H1 (cell line): Measurements from ENCODE around the gene MAFG. TPM values are rescaled to one million over a fixed set of nuclear protein-coding genes. Genes with fewer than 3 reads are reported as not detected.

Experiments
- CTCF ChIA-PET: fragments of 300-600 bp; sonication (Branson Sonifier 250); formaldehyde crosslinking; loops from one replicate; lab custom pipeline; 2021; ENCODE audit not compliant: partially characterized antibody; lab: Charles Lee
- POLR2A ChIA-PET: fragments of 300-600 bp; sonication (Branson Sonifier 250); formaldehyde crosslinking; loops from one replicate; lab custom pipeline; 2021; ENCODE audit warnings: inconsistent platforms; ENCODE audit not compliant: partially characterized antibody; lab: Charles Lee
- DNase-seq, 2 experiments: peaks; one replicate each; pipeline versions ENCODE4 v3.0.0 to v3.0.0-alpha.2; 2010 to 2022; ENCODE audit warnings: low spot score in 2 of 2, low read depth in 1 of 2, mixed read lengths in 1 of 2
- FAIRE-seq: peaks from 2 replicates; lab custom pipeline; 2011; peaks lifted over from hg19 to GRCh38; lab: Jason Lieb, UNC
- H2AFZ ChIP-seq: 2 replicates; pipeline ENCODE4 v1.8.1; 2012; ENCODE audit warnings: low read length, inconsistent platforms
- H2AK5ac ChIP-seq: 2 replicates; pipeline ENCODE4 v1.6.1; 2013; ENCODE audit warnings: low read depth, low read length
- H2BK120ac ChIP-seq: replicated peaks from 2 replicates; pipeline ENCODE3; 2013; ENCODE audit warnings: low read depth, low read length, inconsistent platforms
- H2BK12ac ChIP-seq: 2 replicates; pipeline ENCODE4 v1.6.1; 2013; ENCODE audit warnings: low read depth, low read length
- H2BK15ac ChIP-seq: 2 replicates; pipeline ENCODE4 v1.6.1; 2013; ENCODE audit warnings: low read length
- H2BK20ac ChIP-seq: 2 replicates; pipeline ENCODE4 v1.6.1; 2013; ENCODE audit warnings: low read length
- H2BK5ac ChIP-seq: 2 replicates; pipeline ENCODE4 v1.6.1; 2013; ENCODE audit warnings: low read depth, low read length
- H3K14ac ChIP-seq: 2 replicates; pipeline ENCODE4 v1.6.1; 2013; ENCODE audit warnings: inconsistent platforms; ENCODE audit not compliant: insufficient read length
- H3K18ac ChIP-seq: 2 replicates; pipeline ENCODE4 v1.6.1; 2013; ENCODE audit warnings: low read length; ENCODE audit errors: extremely low read depth
- H3K23ac ChIP-seq: 2 replicates; pipeline ENCODE4 v1.6.1; 2013; ENCODE audit warnings: inconsistent platforms; ENCODE audit not compliant: insufficient read length
- H3K23me2 ChIP-seq: 2 replicates; pipeline ENCODE4 v1.6.1; 2013; ENCODE audit warnings: low read depth, low read length
- H3K27ac ChIP-seq: 2 replicates; pipeline ENCODE4 v1.6.1; 2011; ENCODE audit warnings: low read depth, low read length, inconsistent platforms
- H3K27me3 ChIP-seq, 4 experiments: replicated peaks in 1 of 4; 1 replicate in 1 of 4; 2 replicates in 3 of 4; pipeline versions ENCODE4 v1.6.1 to v1.8.1; 2011 to 2013; ENCODE audit warnings: low read length in 3 of 4, mild to moderate bottlenecking in 3 of 4, inconsistent platforms in 2 of 4, mixed read lengths in 2 of 4, moderate library complexity in 1 of 4; ENCODE audit not compliant: control insufficient read depth in 3 of 4, insufficient read depth in 3 of 4; ENCODE audit errors: extremely low read depth in 1 of 4
- H3K36me3 ChIP-seq, 4 experiments: 2 replicates each; pipeline versions ENCODE4 v1.6.1 to v1.8.1; 2011 to 2013; ENCODE audit warnings: mild to moderate bottlenecking in 4 of 4, low read length in 3 of 4, moderate library complexity in 2 of 4, control low read depth in 1 of 4, inconsistent platforms in 1 of 4; ENCODE audit not compliant: insufficient read depth in 4 of 4, control insufficient read depth in 2 of 4
- H3K4ac ChIP-seq: replicated peaks from 2 replicates; pipeline ENCODE3; 2013; ENCODE audit warnings: low read length, low read depth, mixed read lengths, inconsistent platforms; ENCODE audit not compliant: insufficient read length
- H3K4me1 ChIP-seq, 4 experiments: replicated peaks in 1 of 4; 1 replicate in 1 of 4; 2 replicates in 3 of 4; pipeline versions ENCODE4 v1.6.1 to v1.8.1; 2011 to 2013; ENCODE audit warnings: low read length in 3 of 4, inconsistent platforms in 2 of 4, mixed read lengths in 1 of 4; ENCODE audit not compliant: insufficient read depth in 4 of 4, control insufficient read depth in 3 of 4
- H3K4me2 ChIP-seq, 2 experiments: 2 replicates each; pipeline versions ENCODE4 v1.6.1 to v1.8.1; 2011 to 2013; ENCODE audit warnings: low read depth in 2 of 2, low read length in 2 of 2, control low read depth in 1 of 2, inconsistent platforms in 1 of 2, mild to moderate bottlenecking in 1 of 2; ENCODE audit not compliant: insufficient read depth in 1 of 2
- H3K4me3 ChIP-seq, 4 experiments: fragments of 200-600, 300-600 bp in 1 of 4; sonication (generic), shearing (Covaris generic), sonication (Bioruptor Twin) in 1 of 4; 2 replicates each; pipeline versions ENCODE4 v1.5.1 to v1.8.1; 2011 to 2016; ENCODE audit warnings: low read length in 4 of 4, low read depth in 3 of 4, control low read depth in 2 of 4, inconsistent platforms in 2 of 4, mild to moderate bottlenecking in 2 of 4, mixed read lengths in 1 of 4, moderate library complexity in 1 of 4; ENCODE audit not compliant: insufficient read depth in 2 of 4; ENCODE audit errors: extremely low read depth in 1 of 4
- H3K56ac ChIP-seq: replicated peaks from 2 replicates; pipeline ENCODE3; 2013; ENCODE audit warnings: low read depth, mild to moderate bottlenecking, mixed read lengths, low read length, inconsistent platforms; ENCODE audit not compliant: insufficient read length
- H3K79me1 ChIP-seq: 2 replicates; pipeline ENCODE4 v1.6.1; 2013; ENCODE audit warnings: low read depth, low read length, control low read depth
- H3K79me2 ChIP-seq, 2 experiments: 2 replicates each; pipeline versions ENCODE4 v1.6.1 to v1.8.1; 2012 to 2013; ENCODE audit warnings: low read length in 2 of 2, mild to moderate bottlenecking in 2 of 2, inconsistent platforms in 1 of 2; ENCODE audit not compliant: insufficient read depth in 2 of 2, control insufficient read depth in 1 of 2
- H3K9ac ChIP-seq, 4 experiments: replicated peaks in 1 of 4; 1 replicate in 1 of 4; 2 replicates in 3 of 4; pipeline versions ENCODE4 v1.6.1 to v1.8.1; 2011 to 2013; ENCODE audit warnings: low read depth in 3 of 4, low read length in 3 of 4, control low read depth in 2 of 4, mild to moderate bottlenecking in 2 of 4, moderate library complexity in 2 of 4, inconsistent platforms in 1 of 4; ENCODE audit errors: extremely low read depth in 1 of 4
- H3K9me3 ChIP-seq, 2 experiments: 2 replicates each; pipeline versions ENCODE4 v1.6.1 to v1.8.1; 2012 to 2013; ENCODE audit warnings: mild to moderate bottlenecking in 2 of 2, moderate library complexity in 2 of 2, control low read depth in 1 of 2, inconsistent platforms in 1 of 2, low read depth in 1 of 2, low read length in 1 of 2, mixed read lengths in 1 of 2; ENCODE audit not compliant: insufficient read depth in 2 of 2
- H4K20me1 ChIP-seq, 2 experiments: replicated peaks in 1 of 2; 2 replicates each; pipeline versions ENCODE3 to v1.8.1; 2011 to 2013; ENCODE audit warnings: inconsistent platforms in 2 of 2, low read length in 2 of 2, mild to moderate bottlenecking in 1 of 2; ENCODE audit not compliant: insufficient read depth in 2 of 2, control insufficient read depth in 1 of 2
- H4K5ac ChIP-seq: 2 replicates; pipeline ENCODE4 v1.6.1; 2013; ENCODE audit warnings: low read length, low read depth, mixed read lengths, inconsistent platforms; ENCODE audit not compliant: insufficient read length
- H4K8ac ChIP-seq: 2 replicates; pipeline ENCODE4 v1.8.0; 2013; ENCODE audit warnings: mild to moderate bottlenecking, moderate library complexity, low read length, inconsistent platforms; ENCODE audit not compliant: insufficient read depth; ENCODE audit errors: extremely low read depth
- H4K91ac ChIP-seq: replicated peaks from 2 replicates; pipeline ENCODE3; 2013; ENCODE audit warnings: low read length, mixed read lengths, inconsistent platforms; ENCODE audit not compliant: insufficient read length
- CHD1 ChIP-seq: IDR thresholded peaks from 2 replicates; pipeline ENCODE4 v1.6.1; 2012; ENCODE audit warnings: low read depth, low read length, improper control_type of control experiment
- CHD2 ChIP-seq: IDR thresholded peaks from 2 replicates; pipeline ENCODE4 v1.6.1; 2012; ENCODE audit warnings: low read length, improper control_type of control experiment
- EGR1 ChIP-seq: IDR thresholded peaks from 2 replicates; pipeline ENCODE4 v1.6.1; 2011; ENCODE audit warnings: low read depth, low read length, borderline replicate concordance
- HDAC2 ChIP-seq, 2 experiments: fragments of 300-600 bp in 1 of 2; sonication (generic) in 1 of 2; IDR thresholded peaks; 2 replicates each; pipeline ENCODE4 v1.6.1; 2011 to 2012; ENCODE audit warnings: low read depth in 2 of 2, low read length in 2 of 2, mild to moderate bottlenecking in 2 of 2, moderate library complexity in 2 of 2, borderline replicate concordance in 1 of 2, inconsistent platforms in 1 of 2
- JUN ChIP-seq: IDR thresholded peaks from 2 replicates; pipeline ENCODE4 v1.6.1; 2011; ENCODE audit warnings: low read depth, mild to moderate bottlenecking, improper control_type of control experiment, low read length
- MAFK ChIP-seq: IDR thresholded peaks from 2 replicates; pipeline ENCODE4 v1.6.1; 2012; ENCODE audit warnings: low read depth, mild to moderate bottlenecking, improper control_type of control experiment, low read length
- RFX5 ChIP-seq: IDR thresholded peaks from 2 replicates; pipeline ENCODE4 v1.6.1; 2011; ENCODE audit warnings: low read depth, low read length, improper control_type of control experiment, borderline replicate concordance
- SIN3A ChIP-seq, 2 experiments: IDR thresholded peaks in 1 of 2; conservative IDR thresholded peaks in 1 of 2; 2 replicates each; pipeline ENCODE4 v1.6.1; 2011 to 2012; ENCODE audit warnings: low read length in 2 of 2, improper control_type of control experiment in 1 of 2, low read depth in 1 of 2, mild to moderate bottlenecking in 1 of 2
- SP2 ChIP-seq: IDR thresholded peaks from 2 replicates; pipeline ENCODE4 v1.6.1; 2012; ENCODE audit warnings: mild to moderate bottlenecking, low read length, inconsistent platforms
- WGBS, 2 experiments: shearing (Covaris generic) in 1 of 2; methylation state at CpG; one replicate each; pipeline versions ENCODE4 v1.1.6 to v1.1.7; 2013 to 2015; ENCODE audit warnings: low lambda C conversion rate in 2 of 2, mixed read lengths in 2 of 2, inconsistent platforms in 1 of 2, low coverage in 1 of 2, missing lambda C conversion rate in 1 of 2; ENCODE audit not compliant: insufficient replicate concordance in 2 of 2, insufficient coverage in 1 of 2, insufficient read length in 1 of 2; ENCODE audit errors: extremely low coverage in 1 of 2, missing lambda C conversion rate in 1 of 2; 5-methylcytosine and 5-hydroxymethylcytosine counted together
- polyA plus RNA-seq, 7 experiments: library from polyadenylated mRNA; depleted of rRNA in 3 of 7; stranded (reverse) in 5 of 7; unstranded in 2 of 7; fragments of >200 nt in 5 of 7; fragments of 200-250 nt in 2 of 7; gene quantifications; 1 replicate in 5 of 7; 2 replicates in 1 of 7; 4 replicates in 1 of 7; pipeline versions ENCODE4 v1.2.1 to v1.2.3, GENCODE V29; 2011 to 2013; ENCODE audit warnings: missing spikeins in 2 of 7, mixed read lengths in 2 of 7
- total RNA-seq: library from RNA; stranded (reverse); fragmentation: NEBNext Ultra II Directional; extraction: Animal tissue kit (Norgen Biotek cat#: 25700); gene quantifications from 2 replicates; pipeline ENCODE4 v1.2.1, GENCODE V29; 2021
- TF ChIP-seq, protein P1 (sequence below), 3 experiments: IDR thresholded peaks; 1 replicate in 2 of 3; 2 replicates in 1 of 3; pipeline versions ENCODE4 v1.5.1 to v1.6.1; 2011; ENCODE audit warnings: low read length in 3 of 3, mild to moderate bottlenecking in 3 of 3, inconsistent platforms in 2 of 3, low read depth in 1 of 3, moderate library complexity in 1 of 3; ENCODE audit not compliant: insufficient read depth in 1 of 3; ENCODE audit errors: control extremely low read depth in 1 of 3

MAFG gene
- total and polyA plus RNA-seq, 2 of the 8 experiments (the other 6 are each of a cell fraction or from before 2014, with no cell fraction given) = 25.5 to 26.9 TPM

GRCh38 chr17:81961087-81961511, 33.6 kb upstream of the MAFG start, which contains the start of gene NOTUM:
Gene NOTUM, minus strand, starts transcription at chr17:81961187. Its CDS starts 278 bp downstream, at chr17:81960909.
- no peak within 1 kb of the TSS for H2AK5ac ChIP-seq
- no peak within 1 kb of the TSS for H3K56ac ChIP-seq
- POLR2A ChIA-PET = interaction anchor here (1.3 to 3.0 kb wide), 3 partner anchors 24 to 59 kb away, joined by 3 to 14 read pairs (median 10); partner anchors contain the start of gene PYCR1
- WGBS, 2 experiments = 0% methylated on average over 4 of the region's 65 CpGs; no CpG with 5 or more reads in 1 of the 2 experiments
- H3K4me2 ChIP-seq = peak within 1 kb of the TSS; percentile 31 to 76
- DNase-seq (peak in 1 of 2 experiments; percentile 70), FAIRE-seq (no peak)
- no peak within 1 kb of the TSS for H2BK20ac ChIP-seq
- no peaks in the 10 kb centered on the region for H3K79me2 ChIP-seq
- peaks cover 0 to 6% (median 1%) of the 10 kb centered on the region in 4 experiments; a peak in 4 of 7 replicates for H3K4me1 ChIP-seq
- H3K27ac ChIP-seq = no peak within 1 kb of the TSS
- H4K20me1 ChIP-seq = peaks cover 2 to 3% of the 10 kb centered on the region in 2 experiments
- no peak within 1 kb of the TSS for H2BK5ac ChIP-seq
- H2BK12ac ChIP-seq = no peak within 1 kb of the TSS; the same call in 1 of the 2 replicates
- H3K14ac ChIP-seq = no peak within 1 kb of the TSS
- H2BK15ac ChIP-seq = no peak within 1 kb of the TSS; the same call in 1 of the 2 replicates
- H3K4me3 ChIP-seq = peak within 1 kb of the TSS in 3 of 4 experiments; percentile 10 to 53 (median 14); a peak in 5 of 8 replicates
- H3K27me3 ChIP-seq = peaks cover 46 to 85% (median 68%) of the 10 kb centered on the region in 4 experiments
- no peak within 1 kb of the TSS for H3K23ac ChIP-seq
- no peak within 1 kb of the TSS for H4K5ac ChIP-seq
- H4K8ac ChIP-seq = peak within 1 kb of the TSS; percentile 80; the same call in 1 of the 2 replicates
- no peak within 1 kb of the TSS for H2BK120ac ChIP-seq
- no peak within 1 kb of the TSS for H4K91ac ChIP-seq
- peaks cover 4% of the 10 kb centered on the region; the same call in 1 of the 2 replicates for H3K23me2 ChIP-seq
- no peaks in the 10 kb centered on the region for H3K9me3 ChIP-seq
- no peak within 1 kb of the TSS; the same call in 1 of the 2 replicates for H3K18ac ChIP-seq
- no peak within 1 kb of the TSS for H2AFZ ChIP-seq
- H3K36me3 ChIP-seq = peaks cover 0 to 13% (median 0%) of the 10 kb centered on the region in 4 experiments; a peak in 1 of 8 replicates
- H3K9ac ChIP-seq = no peak within 1 kb of the TSS
- no peak within 1 kb of the TSS for H3K4ac ChIP-seq
- CTCF ChIA-PET = interaction anchor here (0.6 to 5.1 kb wide), 9 partner anchors 10 to 74 kb away, joined by 3 to 22 read pairs (median 5); partner anchors contain the start of gene ASPSCR1
- H3K79me1 ChIP-seq = no peaks in the 10 kb centered on the region
- TF ChIP-seq JUN (no peak), SP2 (no peak), EGR1 (no peak), SIN3A (conservative IDR thresholded peaks at IDR 0.05 in 1 of 2, IDR thresholded peaks at IDR 0.05 in 1 of 2; ENCODE audit: low read depth in 1 of 2, low read length in 2 of 2) (no peak), MAFK (no peak), HDAC2 (IDR thresholded peaks at IDR 0.05; ENCODE audit: borderline replicate concordance in 1 of 2, low read depth in 2 of 2, low read length in 2 of 2) (no peak), RFX5 (no peak), CHD1 (no peak), CHD2 (no peak)
- TF ChIP-seq, protein P1, sequence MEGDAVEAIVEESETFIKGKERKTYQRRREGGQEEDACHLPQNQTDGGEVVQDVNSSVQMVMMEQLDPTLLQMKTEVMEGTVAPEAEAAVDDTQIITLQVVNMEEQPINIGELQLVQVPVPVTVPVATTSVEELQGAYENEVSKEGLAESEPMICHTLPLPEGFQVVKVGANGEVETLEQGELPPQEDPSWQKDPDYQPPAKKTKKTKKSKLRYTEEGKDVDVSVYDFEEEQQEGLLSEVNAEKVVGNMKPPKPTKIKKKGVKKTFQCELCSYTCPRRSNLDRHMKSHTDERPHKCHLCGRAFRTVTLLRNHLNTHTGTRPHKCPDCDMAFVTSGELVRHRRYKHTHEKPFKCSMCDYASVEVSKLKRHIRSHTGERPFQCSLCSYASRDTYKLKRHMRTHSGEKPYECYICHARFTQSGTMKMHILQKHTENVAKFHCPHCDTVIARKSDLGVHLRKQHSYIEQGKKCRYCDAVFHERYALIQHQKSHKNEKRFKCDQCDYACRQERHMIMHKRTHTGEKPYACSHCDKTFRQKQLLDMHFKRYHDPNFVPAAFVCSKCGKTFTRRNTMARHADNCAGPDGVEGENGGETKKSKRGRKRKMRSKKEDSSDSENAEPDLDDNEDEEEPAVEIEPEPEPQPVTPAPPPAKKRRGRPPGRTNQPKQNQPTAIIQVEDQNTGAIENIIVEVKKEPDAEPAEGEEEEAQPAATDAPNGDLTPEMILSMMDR (IDR thresholded peaks at IDR 0.05; ENCODE audit: control extremely low read depth in 1 of 3, insufficient read depth in 1 of 3, low read depth in 1 of 3, low read length in 3 of 3) = peak; percentile 14 to 55 (median 46)
